DMS114 treated with DMSO at 0.1 percent for 48 hours (cell line): Measurements from ENCODE around the gene STIP1.
A peak's percentile ranks its signal among the peaks of the same experiment; 100 is the strongest.

Experiments
- DNase-seq: peaks from one replicate; lab custom pipeline; 2025; ENCODE audit not compliant: unreplicated experiment; lab: John Stamatoyannopoulos, UW

The STIP1 gene

GRCh38 chr11:64220798-64221197 is 34.8 kb downstream of the STIP1 start:
- no peak for DNase-seq

- DNase-seq: no peak
Measured at GRCh38 chr11:64222651-64223000, 36.7 kb downstream of the STIP1 start.

- DNase-seq: no peak
Measured at GRCh38 chr11:64223001-64223651, 37.2 kb downstream of the STIP1 start.

GRCh38 chr11:64224151-64224890 is 38.4 kb downstream of the STIP1 start:
- DNase-seq: no peak

- DNase-seq: no peak
Measured at GRCh38 chr11:64224891-64225607, 39.1 kb downstream of the STIP1 start.

GRCh38 chr11:64225608-64226506 is 39.9 kb downstream of the STIP1 start, which contains the start of the genes NUDT22 and TRPT1:
Gene NUDT22, plus strand, starts transcription at chr11:64226274. Its CDS starts 379 bp downstream, at chr11:64226653.
Gene TRPT1, minus strand, starts transcription at chr11:64226186. Its CDS starts 326 bp downstream, at chr11:64225860.
- DNase-seq: peak; percentile 63

- DNase-seq: no peak
Measured at GRCh38 chr11:64226507-64227051, 40.6 kb downstream of the STIP1 start.

GRCh38 chr11:64227405-64227956 is 41.5 kb downstream of the STIP1 start:
- DNase-seq: no peak

- DNase-seq: no peak
Measured at GRCh38 chr11:64229090-64229743, 43.2 kb downstream of the STIP1 start.

- no peak for DNase-seq
Measured at GRCh38 chr11:64229744-64230170, 43.8 kb downstream of the STIP1 start.

GRCh38 chr11:64230171-64230984 is 44.4 kb downstream of the STIP1 start, which contains the start of gene DNAJC4:
Gene DNAJC4, plus strand, starts transcription at chr11:64230548. Its CDS starts 307 bp downstream, at chr11:64230855.
- DNase-seq: peak; percentile 87

GRCh38 chr11:64230985-64231365 is 45.0 kb downstream of the STIP1 start:
- no peak for DNase-seq

GRCh38 chr11:64231546-64231945 is 45.6 kb downstream of the STIP1 start:
- no peak for DNase-seq

GRCh38 chr11:64232182-64232966 is 46.4 kb downstream of the STIP1 start:
- DNase-seq: no peak

GRCh38 chr11:64232967-64233315 is 47.0 kb downstream of the STIP1 start:
- DNase-seq: no peak

GRCh38 chr11:64233913-64234586 is 48.1 kb downstream of the STIP1 start, which contains the start of gene VEGFB:
Gene VEGFB, plus strand, starts transcription at chr11:64234584. Its CDS starts 250 bp downstream, at chr11:64234834.
- no peak for DNase-seq

- no peak for DNase-seq
Measured at GRCh38 chr11:64234647-64235379, 48.8 kb downstream of the STIP1 start.
